ENCODE data around the gene ASB9.

GRCh38 chrX:15217161-15217560, 52.7 kb downstream of the ASB9 start:
- TF ChIP-seq CTCF (IDR thresholded peaks at IDR 0.05) (no peak), POLR2A (IDR thresholded peaks at IDR 0.05) (no peak), EP300 (IDR thresholded peaks at IDR 0.05) (no peak)
